ENCODE measurements around the gene CRYGB.

CRYGB gene

GRCh38 chr2:208146006-208146405, at the start of gene CRYGB:
TSS of gene CRYGB (minus strand) at chr2:208146158. CDS start at chr2:208146120, 38 bp downstream.
- TF ChIP-seq YY1 (IDR thresholded peaks at IDR 0.05; ENCODE audit: low read depth) (no peak), TEAD4 (IDR thresholded peaks at IDR 0.05) (no peak), NFIC (IDR thresholded peaks at IDR 0.05) (no peak), CEBPB (IDR thresholded peaks at IDR 0.05) (no peak), REST (IDR thresholded peaks at IDR 0.05; ENCODE audit: low read depth) (no peak), USF1 (IDR thresholded peaks at IDR 0.05) (no peak), MAX (IDR thresholded peaks at IDR 0.05) (no peak), ZBTB7A (IDR thresholded peaks at IDR 0.05; ENCODE audit: low read depth) (no peak), CREB1 (IDR thresholded peaks at IDR 0.05; ENCODE audit: low read depth) (no peak), TAF1 (IDR thresholded peaks at IDR 0.05; ENCODE audit: low read depth) (no peak), EP300 (IDR thresholded peaks at IDR 0.05; ENCODE audit: borderline replicate concordance) (no peak), FOXM1 (IDR thresholded peaks at IDR 0.05; ENCODE audit: borderline replicate concordance, low read depth) (no peak), EGR1 (IDR thresholded peaks at IDR 0.05) (no peak), TCF12 (IDR thresholded peaks at IDR 0.05; ENCODE audit: low read depth) (no peak), RAD21 (IDR thresholded peaks at IDR 0.05; ENCODE audit: low read depth) (no peak)

GRCh38 chr2:208195531-208195930, 49.6 kb upstream of the CRYGB start:
- TF ChIP-seq REST (IDR thresholded peaks at IDR 0.05; ENCODE audit: low read depth) (no peak), RAD21 (IDR thresholded peaks at IDR 0.05; ENCODE audit: low read depth) (no peak), EP300 (IDR thresholded peaks at IDR 0.05; ENCODE audit: borderline replicate concordance) (no peak), USF1 (IDR thresholded peaks at IDR 0.05) (no peak), TAF1 (IDR thresholded peaks at IDR 0.05; ENCODE audit: low read depth) (no peak), TCF12 (IDR thresholded peaks at IDR 0.05; ENCODE audit: low read depth) (no peak), NFIC (IDR thresholded peaks at IDR 0.05) (no peak), FOXM1 (IDR thresholded peaks at IDR 0.05; ENCODE audit: borderline replicate concordance, low read depth) (no peak), TEAD4 (IDR thresholded peaks at IDR 0.05) (no peak), MAX (IDR thresholded peaks at IDR 0.05) (no peak), CEBPB (IDR thresholded peaks at IDR 0.05) (no peak), CREB1 (IDR thresholded peaks at IDR 0.05; ENCODE audit: low read depth) (no peak), YY1 (IDR thresholded peaks at IDR 0.05; ENCODE audit: low read depth) (no peak), ZBTB7A (IDR thresholded peaks at IDR 0.05; ENCODE audit: low read depth) (no peak), EGR1 (IDR thresholded peaks at IDR 0.05) (no peak)

- TF ChIP-seq FOXM1 (IDR thresholded peaks at IDR 0.05; ENCODE audit: borderline replicate concordance, low read depth) = no peak
- TF ChIP-seq TCF12 (IDR thresholded peaks at IDR 0.05; ENCODE audit: low read depth) = no peak
Observed at GRCh38 chr2:208192611-208193236, 46.8 kb upstream of the CRYGB start.

- TF ChIP-seq RAD21 (IDR thresholded peaks at IDR 0.05; ENCODE audit: low read depth) = no peak
- TF ChIP-seq TCF12 (IDR thresholded peaks at IDR 0.05; ENCODE audit: low read depth) = no peak
- TF ChIP-seq YY1 (IDR thresholded peaks at IDR 0.05; ENCODE audit: low read depth) = no peak
- TF ChIP-seq EP300 (IDR thresholded peaks at IDR 0.05; ENCODE audit: borderline replicate concordance) = no peak
- no peak for TF ChIP-seq MAX (IDR thresholded peaks at IDR 0.05)
- no peak for TF ChIP-seq NFIC (IDR thresholded peaks at IDR 0.05)
- no peak for TF ChIP-seq TEAD4 (IDR thresholded peaks at IDR 0.05)
Observed at GRCh38 chr2:208189810-208190503, 44.0 kb upstream of the CRYGB start, which contains the start of gene C2orf80. TSS of gene C2orf80 (minus strand) at chr2:208190030. CDS start at chr2:208186986, 3,044 bp downstream.

GRCh38 chr2:208189069-208189809, 43.3 kb upstream of the CRYGB start:
- TF ChIP-seq NFIC (IDR thresholded peaks at IDR 0.05) (no peak), EP300 (IDR thresholded peaks at IDR 0.05; ENCODE audit: borderline replicate concordance) (no peak), ZBTB7A (IDR thresholded peaks at IDR 0.05; ENCODE audit: low read depth) (no peak), USF1 (IDR thresholded peaks at IDR 0.05) (no peak), TCF12 (IDR thresholded peaks at IDR 0.05; ENCODE audit: low read depth) (no peak), TAF1 (IDR thresholded peaks at IDR 0.05; ENCODE audit: low read depth) (no peak), CREB1 (IDR thresholded peaks at IDR 0.05; ENCODE audit: low read depth) (no peak), YY1 (IDR thresholded peaks at IDR 0.05; ENCODE audit: low read depth) (no peak)

All from Ishikawa (cell line).